Neural progenitor cell (in vitro differentiated cells): ENCODE data around the gene CKB. TPM values are rescaled to one million over a fixed set of nuclear protein-coding genes. Genes with fewer than 3 reads are reported as not detected.

Experiments used
- DNase-seq: peaks from one replicate; pipeline ENCODE4 v3.0.0-alpha.2; 2016; ENCODE audit warnings: low spot score
- H2AFZ ChIP-seq: fragments of 200-600 bp; sonication (generic); replicated peaks from 2 replicates; pipeline ENCODE4 v1.6.1; 2016; ENCODE audit warnings: antibody characterized with exemption
- H3F3A ChIP-seq: fragments of 200-600 bp; sonication (generic); 2 replicates; pipeline ENCODE4 v1.6.1; 2016; ENCODE audit warnings: antibody characterized with exemption, low read depth
- H3K27ac ChIP-seq: fragments of 200-600 bp; sonication (generic); 2 replicates; pipeline ENCODE4 v1.5.1; 2016; ENCODE audit warnings: mild to moderate bottlenecking
- H3K27me3 ChIP-seq: fragments of 200-600 bp; sonication (generic); 2 replicates; pipeline ENCODE4 v1.6.1; 2016; ENCODE audit warnings: mild to moderate bottlenecking, moderate library complexity
- H3K36me3 ChIP-seq: fragments of 200-600 bp; sonication (generic); 2 replicates; pipeline ENCODE4 v1.5.1; 2016
- H3K4me1 ChIP-seq: fragments of 200-600 bp; sonication (generic); 2 replicates; pipeline ENCODE4 v1.6.1; 2016; ENCODE audit warnings: mixed run types
- H3K4me2 ChIP-seq: fragments of 200-600 bp; sonication (generic); 2 replicates; pipeline ENCODE4 v1.6.1; 2016
- H3K4me3 ChIP-seq: fragments of 200-600 bp; sonication (generic); 2 replicates; pipeline ENCODE4 v1.5.1; 2016
- H3K79me2 ChIP-seq: fragments of 200-600 bp; sonication (generic); 2 replicates; pipeline ENCODE4 v1.6.1; 2016; ENCODE audit warnings: low read depth
- H3K9ac ChIP-seq: fragments of 200-600 bp; sonication (generic); 2 replicates; pipeline ENCODE4 v1.6.1; 2016
- H3K9me3 ChIP-seq: fragments of 200-600 bp; sonication (generic); 2 replicates; pipeline ENCODE4 v1.5.1; 2016; ENCODE audit warnings: low read depth
- H4K20me1 ChIP-seq: fragments of 200-600 bp; sonication (generic); 2 replicates; pipeline ENCODE4 v1.6.1; 2016; ENCODE audit warnings: low read depth
- H3K27ac Mint-ChIP-seq: 3 replicates; pipeline ENCODE4 v1.8.0; 2021; ENCODE audit warnings: mixed read lengths
- H3K27me3 Mint-ChIP-seq: 2 replicates; pipeline ENCODE4 v1.8.0; 2022; ENCODE audit warnings: low read depth, mild to moderate bottlenecking, inconsistent platforms, moderate library complexity, mixed read lengths; ENCODE audit not compliant: insufficient read depth
- H3K36me3 Mint-ChIP-seq: 3 replicates; pipeline ENCODE4 v1.8.0; 2021; ENCODE audit warnings: mixed read lengths
- H3K4me1 Mint-ChIP-seq: 3 replicates; pipeline ENCODE4 v1.8.0; 2021; ENCODE audit warnings: mixed read lengths
- H3K4me3 Mint-ChIP-seq: 3 replicates; pipeline ENCODE4 v1.8.0; 2021; ENCODE audit warnings: mild to moderate bottlenecking, moderate library complexity, mixed read lengths
- H3K9me3 Mint-ChIP-seq: 3 replicates; pipeline ENCODE4 v1.8.0; 2020; ENCODE audit warnings: mixed read lengths
- EZH2 ChIP-seq: fragments of 200-600 bp; sonication (generic); IDR thresholded peaks from 2 replicates; pipeline ENCODE4 v1.6.1; 2017; ENCODE audit warnings: antibody characterized with exemption, mild to moderate bottlenecking, moderate library complexity
- EZH2phosphoT487 ChIP-seq: fragments of 200-600 bp; sonication (generic); IDR thresholded peaks from 2 replicates; pipeline ENCODE4 v1.6.1; 2017; ENCODE audit warnings: antibody characterized with exemption
- total RNA-seq: library from RNA; depleted of rRNA; stranded (reverse); fragments of >200 nt; gene quantifications from 2 replicates; pipeline ENCODE4 v1.2.3, GENCODE V29; 2015; ENCODE audit warnings: low replicate concordance
- TF ChIP-seq, protein P1 (sequence below): fragments of 200-600 bp; sonication (generic); IDR thresholded peaks from 2 replicates; pipeline ENCODE4 v1.5.1; 2017; ENCODE audit warnings: antibody characterized with exemption, mild to moderate bottlenecking

The CKB gene
- total RNA-seq, 1 donor from 2014 or later, result 54.2 TPM

DNA sequence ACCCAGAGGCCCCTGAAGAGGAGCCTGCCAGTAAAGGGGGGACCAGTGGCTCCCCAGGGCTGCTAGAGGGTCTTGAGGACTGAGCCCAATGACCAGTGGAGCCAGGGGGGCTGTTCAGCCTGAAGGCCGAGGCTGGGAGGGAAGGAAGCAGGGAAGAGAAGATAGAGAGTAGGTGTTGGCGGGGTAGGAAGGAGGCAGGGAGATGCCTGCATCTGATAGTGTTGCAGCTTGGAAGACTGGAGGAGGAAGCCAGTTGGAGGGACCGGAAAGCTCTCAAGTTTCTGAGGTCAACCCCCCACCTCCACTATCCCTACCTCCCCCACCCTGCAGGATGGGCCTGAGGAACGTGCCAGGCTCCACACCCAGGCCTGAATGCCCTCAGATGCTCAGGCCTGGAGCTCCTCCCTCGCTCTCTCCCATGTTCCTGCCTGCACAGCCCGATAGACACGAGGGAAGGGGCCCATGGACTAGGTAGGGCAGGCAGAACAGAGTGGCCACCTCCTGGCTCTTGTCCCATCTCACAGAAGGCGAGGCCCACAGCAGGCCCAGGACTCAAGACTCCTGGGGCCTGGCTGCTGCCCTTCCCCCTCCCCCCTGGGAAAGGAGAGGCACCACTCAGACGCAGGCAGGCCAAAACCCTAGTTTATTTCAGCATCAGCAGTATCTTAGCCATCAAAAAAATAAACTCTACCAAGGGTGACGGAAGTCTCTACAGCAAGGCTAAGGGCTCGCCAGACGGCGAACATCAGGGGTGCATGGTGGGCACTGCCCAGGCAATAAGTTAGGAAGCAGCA is 3.4 kb downstream of the CKB start:
- peaks cover 42% of the 10 kb centered on the region for H4K20me1 ChIP-seq
- Mint-ChIP-seq H3K27ac (peak overlapping the region; percentile 31), H3K36me3 (peaks cover 6% of the 10 kb centered on the region), H3K27me3 (peaks cover 8% of the 10 kb centered on the region), H3K9me3 (no peaks in the 10 kb centered on the region), H3K4me3 (peak overlapping the region; percentile 81), H3K4me1 (peaks cover 39% of the 10 kb centered on the region)
- peaks cover 10% of the 10 kb centered on the region for H3K79me2 ChIP-seq
- H3K9ac ChIP-seq, result no peak overlapping the region
- H3K4me1 ChIP-seq, result peaks cover 42% of the 10 kb centered on the region
- H2AFZ ChIP-seq, result no peak overlapping the region
- TF ChIP-seq, protein P1, sequence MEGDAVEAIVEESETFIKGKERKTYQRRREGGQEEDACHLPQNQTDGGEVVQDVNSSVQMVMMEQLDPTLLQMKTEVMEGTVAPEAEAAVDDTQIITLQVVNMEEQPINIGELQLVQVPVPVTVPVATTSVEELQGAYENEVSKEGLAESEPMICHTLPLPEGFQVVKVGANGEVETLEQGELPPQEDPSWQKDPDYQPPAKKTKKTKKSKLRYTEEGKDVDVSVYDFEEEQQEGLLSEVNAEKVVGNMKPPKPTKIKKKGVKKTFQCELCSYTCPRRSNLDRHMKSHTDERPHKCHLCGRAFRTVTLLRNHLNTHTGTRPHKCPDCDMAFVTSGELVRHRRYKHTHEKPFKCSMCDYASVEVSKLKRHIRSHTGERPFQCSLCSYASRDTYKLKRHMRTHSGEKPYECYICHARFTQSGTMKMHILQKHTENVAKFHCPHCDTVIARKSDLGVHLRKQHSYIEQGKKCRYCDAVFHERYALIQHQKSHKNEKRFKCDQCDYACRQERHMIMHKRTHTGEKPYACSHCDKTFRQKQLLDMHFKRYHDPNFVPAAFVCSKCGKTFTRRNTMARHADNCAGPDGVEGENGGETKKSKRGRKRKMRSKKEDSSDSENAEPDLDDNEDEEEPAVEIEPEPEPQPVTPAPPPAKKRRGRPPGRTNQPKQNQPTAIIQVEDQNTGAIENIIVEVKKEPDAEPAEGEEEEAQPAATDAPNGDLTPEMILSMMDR, result no peak
- no peak for TF ChIP-seq EZH2
- no peak for TF ChIP-seq EZH2phosphoT487
- no peaks in the 10 kb centered on the region for H3K9me3 ChIP-seq
- H3K36me3 ChIP-seq, result no peaks in the 10 kb centered on the region
- H3K4me3 ChIP-seq, result no peak overlapping the region
- H3K27ac ChIP-seq, result no peak overlapping the region
- peaks cover 27% of the 10 kb centered on the region for H3K27me3 ChIP-seq
- peaks cover 55% of the 10 kb centered on the region for H3F3A ChIP-seq
- DNase-seq, result no peak
- peak overlapping the region; percentile 14 for H3K4me2 ChIP-seq

DNA sequence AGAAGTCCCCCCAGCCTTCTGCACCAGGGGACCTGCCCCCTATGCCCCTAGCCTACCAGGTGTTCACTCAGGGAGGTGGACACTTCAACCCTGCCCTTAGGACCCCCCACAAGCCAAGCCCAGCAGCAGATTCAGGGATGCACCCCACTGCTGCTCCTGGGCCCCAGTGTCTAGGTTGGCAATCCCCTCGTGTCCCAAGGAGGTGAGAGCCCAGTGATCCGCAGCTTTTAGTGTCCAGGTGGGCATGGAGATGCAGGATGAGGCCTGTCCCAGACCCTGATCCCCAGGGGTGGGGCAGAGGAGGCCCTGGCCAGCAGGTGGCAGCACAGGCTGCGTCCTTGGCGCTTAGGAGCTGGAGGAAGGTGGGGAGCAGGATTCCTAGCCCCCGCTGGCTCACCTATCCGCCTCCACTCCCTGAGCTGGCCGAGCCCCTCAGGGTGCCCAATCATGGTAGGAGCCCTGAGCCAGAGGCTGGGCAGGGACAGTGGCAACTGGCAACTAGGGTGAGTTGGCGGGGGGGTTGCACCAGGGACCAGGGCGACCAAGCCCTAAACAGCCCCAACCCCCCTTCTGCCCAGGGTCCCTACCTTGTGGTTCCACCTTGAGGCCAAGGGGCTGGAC is 4.1 kb downstream of the CKB start:
- Histone ChIP-seq H2AFZ (no peak overlapping the region), H3K9ac (no peak overlapping the region), H3F3A (peaks cover 50% of the 10 kb centered on the region), H3K27ac (no peak overlapping the region), H3K36me3 (no peaks in the 10 kb centered on the region), H3K4me2 (peak overlapping the region; percentile 14), H3K4me3 (no peak overlapping the region), H3K27me3 (peaks cover 20% of the 10 kb centered on the region), H3K4me1 (peaks cover 41% of the 10 kb centered on the region), H3K79me2 (peaks cover 10% of the 10 kb centered on the region), H4K20me1 (peaks cover 42% of the 10 kb centered on the region), H3K9me3 (no peaks in the 10 kb centered on the region)
- DNase-seq, result peak; percentile 83
- Mint-ChIP-seq H3K27me3 (peaks cover 3% of the 10 kb centered on the region), H3K4me3 (peak overlapping the region; percentile 41), H3K9me3 (no peaks in the 10 kb centered on the region), H3K27ac (no peak overlapping the region), H3K36me3 (peaks cover 6% of the 10 kb centered on the region), H3K4me1 (peaks cover 33% of the 10 kb centered on the region)
- TF ChIP-seq EZH2, result no peak
- TF ChIP-seq, protein P1, result peak; percentile 97
- TF ChIP-seq EZH2phosphoT487, result no peak

DNA sequence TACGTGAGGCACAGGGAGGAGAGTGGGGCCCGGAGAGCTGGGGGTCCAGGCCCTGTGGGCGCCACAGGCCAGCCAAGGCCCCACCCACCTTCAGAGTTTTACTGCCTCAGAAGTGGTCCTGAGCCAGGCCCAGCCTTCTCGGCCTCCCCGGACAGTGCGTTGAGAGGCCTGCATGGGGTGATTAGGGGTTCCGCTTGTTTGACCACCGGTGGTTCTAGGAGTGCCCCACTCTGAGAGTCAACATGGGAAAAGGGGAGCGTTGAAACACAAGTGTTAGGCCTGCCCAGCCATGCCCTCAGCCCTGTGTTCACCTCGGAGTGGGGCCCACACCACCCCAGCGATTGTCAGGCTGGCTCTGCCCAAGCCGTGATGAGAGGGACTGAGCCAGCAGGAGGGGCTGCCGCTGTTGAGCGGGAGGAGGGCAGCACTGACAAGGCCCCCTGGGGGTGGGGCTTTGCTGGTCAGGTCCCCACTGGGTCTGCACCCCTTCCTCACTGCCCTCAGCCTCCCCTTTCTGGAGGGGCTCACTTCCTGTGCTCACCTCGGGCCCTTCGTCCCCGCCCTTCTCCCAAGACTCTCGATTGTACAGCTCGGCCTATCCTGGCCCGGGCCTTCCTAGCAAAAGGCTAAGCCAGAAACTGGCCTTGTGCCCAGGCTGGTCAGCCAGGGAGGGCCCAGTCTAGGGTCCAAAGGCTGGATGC is 4.8 kb downstream of the CKB start:
- Histone ChIP-seq H3K9ac (no peak overlapping the region), H3K4me3 (no peak overlapping the region), H3K27me3 (peaks cover 14% of the 10 kb centered on the region), H2AFZ (no peak overlapping the region), H3F3A (peaks cover 46% of the 10 kb centered on the region), H3K4me1 (peaks cover 35% of the 10 kb centered on the region), H3K36me3 (no peaks in the 10 kb centered on the region), H3K79me2 (peaks cover 10% of the 10 kb centered on the region), H3K9me3 (no peaks in the 10 kb centered on the region), H4K20me1 (peaks cover 42% of the 10 kb centered on the region), H3K27ac (no peak overlapping the region), H3K4me2 (no peak overlapping the region)
- no peak for DNase-seq
- H3K4me3 Mint-ChIP-seq, result no peak overlapping the region
- peaks cover 4% of the 10 kb centered on the region for H3K27me3 Mint-ChIP-seq
- H3K27ac Mint-ChIP-seq, result peak overlapping the region; percentile 86
- TF ChIP-seq, protein P1, result no peak
- TF ChIP-seq EZH2 (no peak), EZH2phosphoT487 (no peak)
- no peaks in the 10 kb centered on the region for H3K9me3 Mint-ChIP-seq
- H3K36me3 Mint-ChIP-seq, result peaks cover 6% of the 10 kb centered on the region
- peaks cover 33% of the 10 kb centered on the region for H3K4me1 Mint-ChIP-seq
